Measurements from ENCODE around the gene PLLP.

The PLLP gene

GRCh38 chr16:57226701-57227621 lies 57.5 kb downstream of the PLLP start:
- no peak overlapping the region for H3K4me3 ChIP-seq (ENCODE audit: low read depth, low read length)

GRCh38 chr16:57225978-57226377 lies 58.5 kb downstream of the PLLP start:
- no peak overlapping the region for H3K4me3 ChIP-seq (ENCODE audit: low read depth, low read length)

GRCh38 chr16:57224651-57225335 lies 59.7 kb downstream of the PLLP start:
- H3K4me3 ChIP-seq (ENCODE audit: low read depth, low read length): no peak overlapping the region

GRCh38 chr16:57223057-57223456 lies 61.4 kb downstream of the PLLP start:
- no peak overlapping the region for H3K4me3 ChIP-seq (ENCODE audit: low read depth, low read length)

GRCh38 chr16:57216968-57217367 lies 67.5 kb downstream of the PLLP start:
- H3K4me3 ChIP-seq (ENCODE audit: low read depth, low read length): no peak overlapping the region

- no peak overlapping the region for H3K4me3 ChIP-seq (ENCODE audit: low read depth, low read length)
These were observed 71.0 kb downstream of the PLLP start for GRCh38 chr16:57213462-57213861.

- no peak overlapping the region for H3K4me3 ChIP-seq (ENCODE audit: low read depth, low read length)
These were observed 74.7 kb downstream of the PLLP start for GRCh38 chr16:57209780-57210179.

- no peak overlapping the region for H3K4me3 ChIP-seq (ENCODE audit: low read depth, low read length)
These were observed 75.5 kb downstream of the PLLP start for GRCh38 chr16:57208926-57209325.

All from iPS-11a (cell line).